ENCODE measurements around the gene GFPT2. TPM values are rescaled to one million over a fixed set of nuclear protein-coding genes. Genes with fewer than 3 reads are reported as not detected.
"Not testable (repeated sequence)": the region's sequence is repeated elsewhere in the genome, so short reads cannot be mapped to it uniquely, and the experiment has no call there.

GFPT2 gene
- polyA plus RNA-seq, 1 donor = 5.1 TPM

DNA sequence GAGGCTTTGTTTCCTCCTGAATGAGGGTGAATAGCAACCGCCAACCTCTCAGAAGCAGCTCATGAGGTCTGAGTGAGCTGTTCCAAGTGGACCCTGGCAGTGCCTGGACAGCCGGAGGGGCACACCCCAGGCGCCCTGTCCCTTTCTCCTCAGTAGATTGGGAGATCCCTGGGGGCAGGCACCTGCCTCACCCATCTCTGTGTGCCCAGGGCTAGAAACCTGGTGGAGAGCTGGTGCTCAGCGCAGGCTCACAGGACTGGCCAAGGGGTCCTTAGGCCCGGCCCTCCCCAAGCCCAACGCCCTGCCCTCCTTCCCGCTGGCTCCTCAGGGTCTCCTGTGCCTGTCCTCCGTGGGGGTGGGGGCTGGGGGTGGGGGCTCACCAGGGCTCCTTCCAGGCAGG lies 46.3 kb downstream of the GFPT2 start:
- DNase-seq = no peak

DNA sequence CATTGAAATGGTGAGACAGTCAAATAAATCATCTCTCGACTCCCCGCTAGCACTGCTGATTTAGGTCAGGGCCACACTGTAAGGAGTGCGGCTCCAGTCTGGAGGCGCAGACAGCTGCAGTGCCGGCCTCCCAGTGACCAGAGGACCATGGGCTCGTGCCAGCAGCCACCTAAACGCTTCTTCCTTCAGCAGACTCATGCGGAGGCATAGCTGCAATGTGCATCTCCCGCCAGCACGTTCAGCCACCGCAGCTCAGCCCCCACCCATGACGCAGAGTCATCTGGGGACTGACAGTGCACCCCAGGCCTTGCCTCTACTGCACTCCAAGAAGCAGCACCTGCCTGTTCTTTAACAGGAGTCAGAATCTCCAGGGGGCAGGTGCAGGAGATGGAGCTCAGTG lies 47.7 kb downstream of the GFPT2 start:
- DNase-seq = no peak

DNA sequence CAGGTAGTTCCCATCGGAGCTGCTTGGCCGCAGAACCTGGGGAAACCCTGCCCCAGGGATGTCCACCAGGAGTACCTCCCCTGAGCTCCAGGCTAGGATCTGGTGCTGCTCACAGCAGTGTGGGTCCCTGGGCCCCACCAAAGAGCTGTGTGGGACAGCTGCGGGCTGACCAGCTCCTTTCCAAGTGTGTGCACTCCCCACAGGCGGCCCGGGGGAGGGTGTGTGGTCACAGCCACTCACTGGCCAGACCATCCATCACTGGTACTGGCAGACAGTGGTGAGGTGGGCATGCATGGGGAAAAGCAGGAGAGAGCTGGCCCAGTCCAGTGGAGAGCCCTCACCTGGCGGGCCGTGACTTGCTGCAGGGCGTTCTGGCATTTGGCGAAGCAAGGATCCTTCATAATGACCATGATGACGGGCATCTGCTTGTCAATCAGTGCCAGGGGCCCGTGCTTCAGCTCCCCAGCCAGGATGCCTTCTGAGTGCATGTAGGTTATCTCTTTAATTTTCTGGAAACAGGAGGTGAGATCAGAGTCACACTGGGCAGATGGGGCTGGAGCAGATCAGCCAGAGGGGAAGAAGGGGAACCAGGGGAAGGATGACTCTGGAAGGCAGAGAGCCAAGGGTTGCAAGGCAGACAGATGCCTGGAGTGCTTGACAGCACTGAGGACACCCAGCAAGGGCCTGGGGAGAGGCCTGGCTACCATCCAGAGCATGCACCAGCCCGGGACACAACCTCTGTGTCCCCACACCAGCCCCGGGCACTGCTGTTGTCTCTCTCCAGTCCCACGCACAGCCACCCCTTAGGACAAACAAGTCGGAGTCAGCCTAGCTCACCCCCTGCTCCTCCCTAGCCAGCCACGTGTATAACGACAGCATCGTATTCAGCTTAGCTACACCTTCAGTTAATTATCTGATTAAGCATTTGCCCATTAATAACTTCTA lies 48.4 kb downstream of the GFPT2 start:
- DNase-seq = no peak

DNA sequence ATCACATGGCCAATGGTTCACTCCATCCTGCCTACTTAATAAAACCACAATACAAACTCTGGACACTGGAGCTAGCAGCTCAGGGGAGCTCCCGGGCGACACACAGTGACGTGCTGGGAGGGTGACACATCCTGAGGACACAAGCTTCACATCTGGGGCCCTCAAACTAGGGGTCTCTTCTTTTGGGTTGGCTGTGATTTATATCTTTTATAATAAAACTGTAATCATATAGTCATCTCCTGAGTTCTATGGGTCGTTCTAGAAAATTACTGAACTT lies 49.2 kb downstream of the GFPT2 start:
- no peak for DNase-seq

DNA sequence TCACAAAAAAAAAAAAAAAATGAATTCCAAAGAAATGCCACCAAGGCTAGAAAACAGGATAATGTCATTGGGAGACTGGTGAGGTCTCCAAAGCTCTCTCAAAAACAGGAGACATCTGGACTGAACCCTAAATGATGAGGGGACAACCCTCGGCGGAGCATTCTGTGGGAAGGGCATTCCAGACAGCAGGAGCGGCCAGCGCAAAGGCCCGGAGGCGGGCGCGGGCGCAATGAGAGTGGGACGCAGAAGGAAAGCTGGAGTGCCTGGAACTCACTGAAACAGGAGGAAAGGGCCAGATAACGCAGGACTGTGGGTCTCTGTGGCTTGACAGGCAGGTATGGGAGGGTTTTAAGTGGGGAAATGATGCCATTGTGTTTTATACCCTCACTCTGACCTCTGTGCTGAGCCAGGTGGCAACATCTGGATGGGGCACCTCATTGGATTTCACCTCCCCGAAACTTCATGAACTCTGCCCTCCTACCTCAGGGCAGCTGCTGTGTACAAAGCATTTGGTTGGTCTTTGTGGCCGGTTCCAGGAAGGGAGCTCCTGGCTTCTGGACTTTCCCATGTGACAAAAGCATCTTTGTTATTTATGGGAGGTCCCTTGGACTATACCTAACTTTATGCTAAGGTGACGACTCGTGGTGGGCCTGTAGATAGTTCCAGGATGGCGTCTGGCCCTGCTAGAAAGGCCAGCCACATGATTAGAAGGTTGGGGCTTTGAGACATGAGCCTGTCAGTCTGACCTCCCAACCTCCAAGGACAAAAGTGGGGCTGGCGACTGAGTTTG lies 49.7 kb downstream of the GFPT2 start:
- DNase-seq = no peak

DNA sequence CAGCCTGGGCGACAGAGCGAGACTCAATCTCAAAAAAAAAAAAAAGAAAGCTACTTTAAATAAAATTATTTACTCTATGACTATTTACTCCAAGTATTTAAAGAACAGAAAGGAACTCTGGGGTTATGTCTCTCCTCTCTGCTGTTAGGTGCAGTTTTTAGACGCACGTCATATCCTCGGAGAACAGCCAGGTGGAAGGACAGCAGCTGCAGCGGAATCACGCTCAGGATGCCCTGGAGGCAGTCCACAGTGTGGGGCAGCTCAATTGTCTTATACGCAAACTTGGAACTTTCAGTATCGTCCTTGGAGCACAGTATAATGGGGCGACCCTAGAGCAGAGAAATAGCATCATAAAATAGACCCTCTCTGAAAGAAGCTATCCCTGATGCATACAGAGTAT lies 50.9 kb downstream of the GFPT2 start:
- no peak for DNase-seq

DNA sequence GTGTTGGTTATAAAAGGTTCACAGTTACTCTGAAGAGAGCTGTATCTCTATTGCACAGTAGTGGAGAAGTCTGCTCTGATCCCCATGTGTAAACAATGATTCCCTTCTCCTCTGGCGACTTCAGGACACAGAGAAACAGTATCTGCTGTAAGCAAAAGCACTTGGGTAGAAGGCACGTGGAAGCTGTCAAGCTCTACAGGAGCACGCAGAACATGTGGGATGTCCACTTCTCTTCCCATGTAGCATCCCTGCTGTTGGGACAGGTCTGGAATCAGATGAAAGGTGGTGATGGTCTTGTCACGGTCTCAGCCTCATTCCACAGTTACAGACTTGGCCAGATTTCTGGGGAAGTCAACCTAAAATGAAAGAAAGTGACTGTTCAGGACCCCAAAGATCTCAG lies 51.9 kb downstream of the GFPT2 start:
- DNase-seq = no peak

DNA sequence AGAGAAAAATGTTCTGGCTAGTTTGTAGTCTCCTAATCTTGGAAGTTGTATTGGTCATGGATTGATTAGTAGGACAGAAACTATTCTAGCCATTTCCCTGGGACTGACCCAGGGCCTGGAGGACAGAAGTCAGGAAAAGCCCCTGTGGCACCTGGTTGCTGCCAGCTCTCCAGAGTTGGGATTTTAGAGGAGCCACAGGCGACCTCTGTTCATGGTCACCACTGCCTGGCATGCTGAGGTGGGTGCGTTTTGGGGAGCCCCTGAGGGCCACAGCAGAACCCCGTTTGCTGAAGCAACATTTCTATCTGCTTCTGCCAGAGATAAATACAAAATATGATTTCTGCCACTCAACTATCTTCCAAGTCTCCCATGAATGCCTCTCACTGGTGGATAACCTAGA lies 53.6 kb downstream of the GFPT2 start:
- DNase-seq = no peak

DNA sequence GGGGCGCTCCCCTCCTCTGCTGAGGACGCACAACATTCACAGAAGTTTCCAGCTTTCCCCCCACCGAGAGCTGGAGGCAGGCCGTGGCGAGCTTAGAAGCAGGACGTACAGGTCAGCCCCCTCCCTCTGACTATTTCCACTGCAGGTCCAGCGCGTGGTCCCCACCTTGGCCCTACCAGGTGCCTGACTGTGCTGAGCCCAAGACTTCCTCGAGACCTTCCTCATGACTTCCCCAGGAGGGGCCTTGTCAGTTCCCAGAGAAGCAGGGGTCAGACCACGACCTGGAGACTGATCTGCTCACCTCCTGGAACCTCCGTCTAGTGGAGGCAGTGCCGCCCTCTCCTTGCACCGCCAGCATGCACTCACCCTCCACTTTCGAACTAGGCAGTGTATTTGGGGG lies 54.1 kb downstream of the GFPT2 start:
- not testable (repeated sequence) for DNase-seq

DNA sequence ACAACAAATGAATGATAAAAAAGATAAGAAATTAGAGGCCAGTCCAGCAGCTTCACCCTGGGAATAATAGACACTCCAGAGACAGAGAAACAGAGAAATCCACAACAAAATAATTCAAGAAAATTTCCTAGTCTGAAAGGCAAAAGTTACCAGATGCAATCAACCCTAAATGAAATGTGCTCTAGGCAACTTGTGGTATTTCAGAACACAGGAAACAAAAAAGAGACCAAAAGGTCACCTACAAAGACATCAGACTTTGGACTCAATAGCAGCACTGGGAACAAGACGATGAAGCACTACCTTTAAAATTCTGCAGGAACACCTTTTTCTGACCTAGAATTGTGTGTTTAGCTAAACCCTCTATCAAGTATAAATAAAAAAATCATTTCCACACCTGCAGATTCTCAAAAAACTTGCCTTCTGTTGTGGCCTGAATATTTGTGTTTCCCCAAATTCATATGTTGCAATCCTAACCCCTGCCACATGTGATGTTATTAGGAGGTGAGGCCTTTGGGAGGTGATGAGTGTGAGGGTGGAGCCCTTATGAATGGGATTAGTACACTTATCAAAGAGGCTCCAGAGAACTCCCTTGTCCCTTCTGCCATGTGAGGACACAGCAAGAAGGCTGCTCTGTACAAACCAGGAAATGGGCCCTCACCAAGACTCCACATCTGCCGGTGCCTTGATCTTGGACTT lies 55.4 kb downstream of the GFPT2 start:
- DNase-seq = no peak

DNA sequence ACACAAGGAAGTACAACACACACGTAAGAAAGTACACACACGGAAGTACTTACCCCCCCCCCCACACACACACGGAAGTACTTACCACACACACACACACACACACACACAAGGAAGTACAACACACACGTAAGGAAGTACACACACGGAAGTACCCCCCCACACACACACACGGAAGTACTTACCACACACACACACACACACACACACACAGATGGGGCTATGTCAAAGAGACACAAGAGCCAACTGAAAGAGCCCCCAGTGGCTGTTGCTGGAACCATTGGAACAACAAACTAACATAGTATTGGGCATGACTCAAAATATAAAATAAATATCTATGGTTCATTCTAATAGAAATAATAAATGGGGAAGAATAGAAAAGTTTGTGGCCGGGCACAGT lies 56.4 kb downstream of the GFPT2 start:
- DNase-seq = no peak

DNA sequence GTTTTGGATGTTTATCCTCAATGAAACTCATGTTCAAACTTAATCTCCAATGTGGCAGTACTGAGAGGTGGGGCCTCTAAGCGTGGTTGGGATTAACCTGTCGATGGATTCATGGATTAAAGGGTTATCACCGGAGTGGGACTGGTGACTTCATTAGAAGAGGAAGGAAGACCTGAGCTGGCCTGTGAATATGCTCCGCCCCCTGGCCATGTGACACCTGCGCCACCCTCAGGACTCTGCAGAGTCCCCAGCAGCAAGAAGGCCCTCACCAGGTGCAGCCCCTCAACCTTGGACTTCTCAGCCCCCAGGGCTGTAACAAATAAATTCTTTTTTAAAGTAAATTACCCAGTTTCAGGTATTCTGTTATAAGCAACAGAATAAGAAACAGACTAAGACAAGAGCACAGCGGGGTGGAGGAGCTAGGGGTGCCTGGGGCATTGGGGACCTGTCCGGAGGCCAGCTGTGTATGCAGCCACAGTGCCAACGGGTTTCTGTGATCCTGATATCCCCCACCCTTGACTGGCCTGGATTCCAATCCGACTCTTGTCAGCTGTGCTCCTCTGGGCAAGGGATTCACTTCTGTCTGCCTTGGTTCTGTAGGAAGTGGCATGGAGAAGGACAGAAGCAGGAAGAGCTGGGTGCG lies 58.1 kb downstream of the GFPT2 start:
- no peak for DNase-seq

DNA sequence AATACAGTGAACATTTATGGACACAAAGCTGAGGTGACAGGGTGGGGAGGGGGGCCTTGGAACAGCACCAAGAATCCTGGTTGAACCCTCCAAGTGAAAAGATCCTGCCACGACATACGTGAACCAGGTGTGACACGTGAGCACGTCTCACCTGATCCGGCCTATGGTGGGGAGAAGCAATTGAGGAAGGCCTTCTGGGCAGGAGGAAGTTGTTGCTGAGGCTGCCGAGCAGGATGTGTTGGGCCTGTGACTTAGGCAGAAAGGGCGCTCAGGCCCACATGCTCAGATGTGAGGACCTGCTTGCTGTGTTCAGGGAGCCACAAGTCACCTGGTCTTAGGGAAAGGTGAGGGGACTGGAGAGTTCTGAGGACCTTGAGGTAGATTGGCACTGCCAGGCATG lies 58.7 kb downstream of the GFPT2 start:
- DNase-seq = no peak

DNA sequence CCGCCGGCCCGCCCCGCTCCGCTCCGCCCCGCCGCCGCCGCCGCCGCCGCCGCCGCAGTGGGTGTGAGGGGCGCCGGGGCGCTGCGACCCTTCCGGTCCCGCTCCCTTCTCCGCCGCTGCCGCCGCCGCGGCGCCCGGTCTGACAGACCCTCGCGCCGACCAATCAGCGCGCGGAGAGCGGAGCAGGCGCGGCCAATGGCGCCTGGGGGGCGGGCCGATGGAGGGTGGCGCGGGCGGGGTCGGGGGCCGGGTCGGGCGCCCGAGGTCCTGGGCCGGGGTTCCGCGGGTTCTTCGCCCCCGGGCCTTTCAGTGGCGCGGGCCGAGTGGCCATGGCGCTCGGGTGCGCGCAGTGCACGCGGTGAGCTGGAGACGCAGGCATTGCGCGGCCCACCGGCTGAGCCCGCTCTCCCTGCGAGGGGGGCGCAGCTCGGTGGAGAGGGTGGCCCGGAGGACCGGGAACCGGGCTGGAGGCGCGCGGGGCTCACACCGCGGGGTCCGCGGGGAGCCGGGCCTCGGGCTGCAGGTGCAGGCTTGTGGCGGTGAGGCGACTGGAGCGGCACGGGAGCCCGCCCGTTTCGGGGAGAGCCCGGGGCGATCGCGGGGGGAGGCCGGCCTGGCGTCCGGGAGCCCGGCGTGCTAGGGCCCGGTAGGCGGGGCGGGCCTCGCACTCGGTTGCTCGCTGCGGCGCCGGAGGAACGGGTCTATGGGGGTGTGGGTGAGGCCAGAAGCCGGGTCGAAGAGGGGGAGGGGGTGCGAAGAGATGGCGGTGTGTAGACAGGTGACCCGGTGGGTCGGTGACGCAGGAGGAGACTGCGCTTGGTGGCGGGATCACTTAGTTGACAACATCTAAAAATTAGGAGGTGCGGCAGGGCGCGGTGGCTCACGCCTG lies 60.9 kb downstream of the GFPT2 start, which contains the start of gene MAPK9:
TSS of gene MAPK9 (minus strand) at position 141 of the 889 bp plus-strand sequence. CDS start 11,522 bp downstream, outside the sequence.
- peak; percentile 87 for DNase-seq

DNA sequence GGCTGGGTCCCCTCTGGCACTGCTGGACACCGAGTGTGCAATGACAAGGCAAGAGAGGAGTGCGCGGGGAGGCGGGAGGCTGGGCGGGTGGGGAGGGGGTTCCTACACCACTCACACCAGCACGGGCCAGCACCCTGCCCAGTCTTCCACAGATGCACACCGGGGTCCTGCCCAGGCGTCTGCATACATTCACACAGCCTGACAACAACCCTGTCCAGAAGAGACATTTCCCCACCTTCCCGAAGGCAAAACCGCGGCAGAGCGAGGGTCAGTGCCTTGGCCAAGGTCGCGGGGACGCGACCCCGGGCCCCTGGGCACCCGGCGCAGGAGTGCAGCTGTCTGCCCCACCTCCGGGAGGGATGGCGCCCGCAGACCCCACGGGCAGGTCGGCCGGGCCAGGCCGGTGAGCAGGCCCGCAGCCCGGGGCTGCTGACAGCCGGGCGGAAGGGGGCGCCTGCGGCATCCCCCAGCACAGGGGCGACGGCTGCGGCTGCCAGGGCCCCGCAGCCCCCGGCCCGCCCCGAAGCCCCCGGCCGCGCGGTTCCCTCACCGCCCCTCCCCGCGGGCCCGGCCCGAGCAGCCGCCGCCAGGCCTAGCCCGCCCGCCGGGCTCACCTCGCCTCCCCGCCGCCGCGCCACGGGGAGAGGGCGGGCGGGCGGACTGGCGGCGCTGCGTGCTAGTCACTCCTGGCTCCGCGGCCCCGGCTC lies 61.7 kb downstream of the GFPT2 start:
- DNase-seq = no peak

DNA sequence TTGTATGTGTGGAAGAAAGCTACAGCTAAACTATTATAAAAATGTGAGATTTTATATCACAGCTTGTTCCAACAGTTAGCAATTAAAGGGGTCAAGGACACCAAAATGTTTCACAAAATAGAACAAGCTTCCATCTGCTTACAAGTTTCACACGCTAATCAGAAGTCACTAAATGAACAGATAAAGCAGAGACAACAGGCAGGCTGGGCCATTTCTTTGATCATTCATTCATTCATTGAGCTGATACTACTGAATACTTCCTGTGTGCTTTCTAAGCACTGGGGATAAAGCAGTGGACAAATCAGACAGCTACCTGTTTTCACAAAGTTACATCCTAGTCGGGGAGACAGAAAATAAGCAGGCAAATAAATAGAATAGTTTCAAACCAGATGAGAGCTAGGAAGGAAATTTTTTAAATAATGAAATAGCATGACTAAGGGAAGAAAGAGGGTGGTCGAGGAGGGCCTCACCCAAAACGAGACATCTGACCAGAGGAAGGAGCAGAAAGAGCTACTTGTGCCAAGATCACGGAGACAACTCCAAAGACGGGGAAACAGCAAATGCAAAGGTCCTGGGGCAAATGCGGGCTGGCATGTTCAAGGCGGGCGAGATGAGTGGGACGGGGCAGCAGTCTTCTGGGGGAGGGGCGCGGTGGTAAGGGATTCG lies 62.4 kb downstream of the GFPT2 start:
- DNase-seq = no peak

DNA sequence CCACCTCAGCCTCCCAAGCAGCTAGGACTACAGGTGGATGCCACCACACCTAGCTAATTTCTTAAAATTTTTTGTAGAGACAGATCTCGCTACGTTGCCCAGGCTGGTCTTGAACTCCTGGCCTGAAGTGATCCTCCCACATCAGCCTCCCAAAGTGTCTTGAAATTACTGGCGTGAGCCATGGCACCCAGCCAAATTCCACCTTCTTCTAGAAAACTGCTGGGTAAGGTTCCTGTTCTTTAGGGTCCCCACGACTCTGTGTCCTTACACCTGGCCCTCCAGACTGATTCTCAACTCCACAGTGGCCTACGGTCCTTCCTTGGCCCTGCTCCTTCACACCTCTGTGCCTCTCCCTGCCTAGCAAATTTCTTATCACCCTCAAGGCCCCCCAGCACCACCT lies 63.2 kb downstream of the GFPT2 start:
- DNase-seq = no peak

DNA sequence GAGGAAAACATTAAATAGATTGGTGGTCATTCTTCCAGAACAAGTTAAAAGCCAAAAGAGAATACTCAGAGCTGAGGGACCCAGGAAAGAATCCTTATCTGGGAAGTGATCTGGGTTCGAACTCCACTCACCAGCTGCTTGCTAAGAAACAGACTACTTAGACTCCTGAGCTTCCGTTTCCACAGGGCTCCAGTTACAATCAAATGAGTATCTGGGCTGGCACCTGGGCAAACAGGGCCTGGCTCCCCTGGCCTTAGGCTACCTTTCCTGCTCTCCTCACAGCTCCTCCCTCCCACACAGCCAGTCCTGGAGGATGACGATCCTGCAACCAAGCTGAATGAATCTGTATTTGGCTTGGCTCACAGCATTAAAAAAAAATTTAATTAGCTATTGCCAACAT lies 63.7 kb downstream of the GFPT2 start:
- no peak for DNase-seq

DNA sequence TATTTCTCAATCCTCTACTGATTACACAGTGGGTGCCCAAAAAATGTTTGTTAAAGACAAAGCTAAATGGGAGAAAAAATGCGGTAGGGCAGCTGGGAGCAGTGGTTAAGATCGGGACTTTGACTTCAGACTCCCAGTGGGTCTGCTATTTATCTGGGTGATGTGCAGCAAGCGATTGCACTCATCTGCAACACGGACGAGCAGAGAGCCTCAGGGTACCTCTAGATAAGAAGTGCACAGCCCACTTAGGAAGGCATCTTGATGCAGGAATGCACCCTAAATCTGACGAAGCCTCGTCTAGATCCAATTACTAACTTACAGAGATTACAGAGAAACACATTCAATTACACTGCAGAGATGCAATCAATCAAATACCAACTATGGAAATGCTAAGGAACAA lies 65.3 kb downstream of the GFPT2 start:
- DNase-seq = no peak

DNA sequence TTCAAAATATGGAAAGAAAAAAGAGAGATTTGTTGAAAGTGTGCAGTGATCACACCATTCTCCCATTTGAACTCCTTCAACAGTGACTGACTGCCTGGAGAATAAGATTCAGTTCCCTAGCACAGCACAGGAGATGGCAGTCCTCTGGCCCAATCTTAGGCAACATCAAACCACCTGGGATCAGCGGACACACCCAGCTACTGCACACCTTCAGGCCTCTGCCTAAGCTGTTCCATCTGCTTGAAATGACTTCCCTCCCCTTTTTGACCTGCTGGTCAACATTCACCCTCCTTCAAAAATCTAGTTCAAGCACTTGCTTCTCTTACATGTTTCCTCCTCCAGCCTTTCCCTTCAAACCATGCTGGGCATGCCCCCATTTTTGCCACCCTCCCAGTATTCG lies 65.7 kb downstream of the GFPT2 start:
- no peak for DNase-seq
